Activated CD4-positive, alpha-beta memory T cell treated with anti-CD3 and anti-CD28 coated beads, Interleukin-2, amount 10 ng/mL, durations not matched to agents 7 days and 5 days (primary cell): Measurements from ENCODE around the gene ST3GAL3. TPM values are rescaled to one million over a fixed set of nuclear protein-coding genes. Genes with fewer than 3 reads are reported as not detected.

Source experiments
- CTCF ChIA-PET: fragments of 350-600 bp; sonication (Branson Sonifier 250); formaldehyde crosslinking; loops from one replicate; lab custom pipeline; 2021; ENCODE audit warnings: antibody characterized with exemption, inconsistent platforms; lab: Charles Lee
- POLR2A ChIA-PET: fragments of 350-600 bp; sonication (Branson Sonifier 250); formaldehyde crosslinking; loops from one replicate; lab custom pipeline; 2021; ENCODE audit warnings: antibody characterized with exemption; lab: Charles Lee
- DNase-seq: peaks from one replicate; pipeline ENCODE4 v3.0.0-alpha.2; 2020
- H3K27ac Mint-ChIP-seq: one replicate; pipeline ENCODE4 v1.8.0; 2021; ENCODE audit warnings: mild to moderate bottlenecking, mixed read lengths
- H3K27me3 Mint-ChIP-seq: one replicate; pipeline ENCODE4 v1.8.0; 2021; ENCODE audit warnings: mixed read lengths
- H3K36me3 Mint-ChIP-seq: one replicate; pipeline ENCODE4 v1.8.0; 2021; ENCODE audit warnings: low read depth, mixed read lengths
- H3K4me1 Mint-ChIP-seq: one replicate; pipeline ENCODE4 v1.8.0; 2021; ENCODE audit warnings: mixed read lengths
- H3K4me3 Mint-ChIP-seq: one replicate; pipeline ENCODE4 v1.8.0; 2021; ENCODE audit warnings: mild to moderate bottlenecking, mixed read lengths
- H3K9me3 Mint-ChIP-seq: one replicate; pipeline ENCODE4 v1.8.0; 2021; ENCODE audit warnings: mixed read lengths
- total RNA-seq, 2 experiments: library from RNA; stranded (reverse); gene quantifications; one replicate each; pipeline ENCODE4 v1.2.3, GENCODE V29; 2021

Gene ST3GAL3
- total RNA-seq, 2 experiments from 2014 or later = 14.2 to 16.9 TPM

GRCh38 chr1:43683560-43683959, 23.8 kb upstream of the ST3GAL3 start:
- Mint-ChIP-seq H3K27ac (no peak overlapping the region), H3K27me3 (no peaks in the 10 kb centered on the region), H3K9me3 (no peaks in the 10 kb centered on the region), H3K36me3 (peaks cover 64% of the 10 kb centered on the region), H3K4me1 (peaks cover 2% of the 10 kb centered on the region), H3K4me3 (no peak overlapping the region)
- DNase-seq = no peak
- CTCF ChIA-PET = no interaction called here
- POLR2A ChIA-PET = interaction anchor here (1.6 kb wide), 1 partner anchor 34 kb away, joined by 4 read pairs; the partner anchor contains the start of gene KDM4A

GRCh38 chr1:43686801-43687200, 20.5 kb upstream of the ST3GAL3 start:
- peaks cover 76% of the 10 kb centered on the region for H3K36me3 Mint-ChIP-seq
- no peaks in the 10 kb centered on the region for H3K27me3 Mint-ChIP-seq
- POLR2A ChIA-PET = no interaction called here
- no peaks in the 10 kb centered on the region for H3K9me3 Mint-ChIP-seq
- no peak overlapping the region for H3K4me3 Mint-ChIP-seq
- CTCF ChIA-PET = no interaction called here
- DNase-seq = no peak
- H3K4me1 Mint-ChIP-seq = peaks cover 3% of the 10 kb centered on the region
- no peak overlapping the region for H3K27ac Mint-ChIP-seq

- no peaks in the 10 kb centered on the region for H3K9me3 Mint-ChIP-seq
- no peak overlapping the region for H3K27ac Mint-ChIP-seq
- H3K27me3 Mint-ChIP-seq = no peaks in the 10 kb centered on the region
- no peak for DNase-seq
- H3K4me3 Mint-ChIP-seq = no peak overlapping the region
- ChIA-PET CTCF (interaction anchor here (0.9 kb wide), 1 partner anchor 167 kb away, joined by 3 read pairs; no protein-coding TSS in a partner anchor), POLR2A (interaction anchor here (1.3 to 2.1 kb wide), 4 partner anchors 8 to 158 kb away, joined by 3 to 11 read pairs (median 4); partner anchors contain the start of gene ST3GAL3)
- H3K4me1 Mint-ChIP-seq = peaks cover 3% of the 10 kb centered on the region
- H3K36me3 Mint-ChIP-seq = peaks cover 81% of the 10 kb centered on the region
Observed at GRCh38 chr1:43687301-43688108, 19.8 kb upstream of the ST3GAL3 start.

- CTCF ChIA-PET = interaction anchor here (0.9 kb wide), 1 partner anchor 168 kb away, joined by 3 read pairs; no protein-coding TSS in a partner anchor
Observed at GRCh38 chr1:43688109-43688387, 19.3 kb upstream of the ST3GAL3 start.

GRCh38 chr1:43688594-43689000, 18.7 kb upstream of the ST3GAL3 start:
- peaks cover 89% of the 10 kb centered on the region for H3K36me3 Mint-ChIP-seq
- H3K27me3 Mint-ChIP-seq = no peaks in the 10 kb centered on the region
- H3K9me3 Mint-ChIP-seq = no peaks in the 10 kb centered on the region
- CTCF ChIA-PET = interaction anchor here (0.9 to 1.3 kb wide), 2 partner anchors 168 to 246 kb away, joined by 3 read pairs; no protein-coding TSS in a partner anchor
- peak overlapping the region; percentile 38 for H3K27ac Mint-ChIP-seq
- POLR2A ChIA-PET = interaction anchor here (1.3 to 2.1 kb wide), 4 partner anchors 9 to 159 kb away, joined by 3 to 11 read pairs (median 4); partner anchors contain the start of gene ST3GAL3
- no peak overlapping the region for H3K4me3 Mint-ChIP-seq
- peaks cover 3% of the 10 kb centered on the region for H3K4me1 Mint-ChIP-seq
- DNase-seq = no peak

More at GRCh38 chr1:43688109-43688387, 19.3 kb upstream of the ST3GAL3 start:
- H3K9me3 Mint-ChIP-seq = no peaks in the 10 kb centered on the region
- H3K4me1 Mint-ChIP-seq = peaks cover 3% of the 10 kb centered on the region
- peak overlapping the region; percentile 38 for H3K27ac Mint-ChIP-seq
- POLR2A ChIA-PET = interaction anchor here (1.3 to 2.1 kb wide), 4 partner anchors 9 to 158 kb away, joined by 3 to 11 read pairs (median 4); partner anchors contain the start of gene ST3GAL3
- no peaks in the 10 kb centered on the region for H3K27me3 Mint-ChIP-seq
- H3K36me3 Mint-ChIP-seq = peaks cover 86% of the 10 kb centered on the region
- DNase-seq = no peak
- H3K4me3 Mint-ChIP-seq = no peak overlapping the region

GRCh38 chr1:43689289-43689688, 18.0 kb upstream of the ST3GAL3 start:
- CTCF ChIA-PET = interaction anchor here (1.3 kb wide), 1 partner anchor 246 kb away, joined by 3 read pairs; no protein-coding TSS in a partner anchor
- Mint-ChIP-seq H3K4me3 (no peak overlapping the region), H3K27ac (no peak overlapping the region), H3K27me3 (no peaks in the 10 kb centered on the region), H3K4me1 (peaks cover 3% of the 10 kb centered on the region), H3K36me3 (peaks cover 86% of the 10 kb centered on the region), H3K9me3 (no peaks in the 10 kb centered on the region)
- POLR2A ChIA-PET = interaction anchor here (1.9 to 2.1 kb wide), 2 partner anchors 10 to 18 kb away, joined by 4 to 11 read pairs; partner anchors contain the start of gene ST3GAL3
- DNase-seq = no peak

- Mint-ChIP-seq H3K36me3 (peaks cover 63% of the 10 kb centered on the region), H3K27me3 (no peaks in the 10 kb centered on the region), H3K4me1 (peaks cover 3% of the 10 kb centered on the region), H3K9me3 (no peaks in the 10 kb centered on the region), H3K4me3 (no peak overlapping the region), H3K27ac (no peak overlapping the region)
- no peak for DNase-seq
- ChIA-PET POLR2A (interaction anchor here (1.4 to 1.9 kb wide), 2 partner anchors 13 to 15 kb away, joined by 5 to 7 read pairs; partner anchors contain the start of gene ST3GAL3), CTCF (no interaction called here)
Observed at GRCh38 chr1:43691871-43692815, 15.2 kb upstream of the ST3GAL3 start.

- Mint-ChIP-seq H3K4me3 (no peak overlapping the region), H3K9me3 (no peaks in the 10 kb centered on the region), H3K27ac (no peak overlapping the region), H3K4me1 (peaks cover 3% of the 10 kb centered on the region), H3K36me3 (peaks cover 56% of the 10 kb centered on the region), H3K27me3 (no peaks in the 10 kb centered on the region)
- ChIA-PET CTCF (no interaction called here), POLR2A (interaction anchor here (1.4 to 1.9 kb wide), 2 partner anchors 12 to 14 kb away, joined by 5 to 7 read pairs; partner anchors contain the start of gene ST3GAL3)
- no peak for DNase-seq
Observed at GRCh38 chr1:43693371-43693770, 14.0 kb upstream of the ST3GAL3 start.

- H3K36me3 Mint-ChIP-seq = peaks cover 33% of the 10 kb centered on the region
- no peaks in the 10 kb centered on the region for H3K9me3 Mint-ChIP-seq
- H3K27me3 Mint-ChIP-seq = no peaks in the 10 kb centered on the region
- ChIA-PET POLR2A (interaction anchor here (1.0 to 1.1 kb wide), 2 partner anchors 8 to 9 kb away, joined by 3 to 5 read pairs; partner anchors contain the start of gene ST3GAL3), CTCF (interaction anchor here (1.6 kb wide), 1 partner anchor 236 kb away, joined by 6 read pairs; no protein-coding TSS in a partner anchor)
- no peak overlapping the region for H3K27ac Mint-ChIP-seq
- H3K4me3 Mint-ChIP-seq = no peak overlapping the region
- peaks cover 2% of the 10 kb centered on the region for H3K4me1 Mint-ChIP-seq
- DNase-seq = no peak
Observed at GRCh38 chr1:43699281-43699680, 8.1 kb upstream of the ST3GAL3 start.

- no peaks in the 10 kb centered on the region for H3K9me3 Mint-ChIP-seq
- H3K36me3 Mint-ChIP-seq = peaks cover 39% of the 10 kb centered on the region
- POLR2A ChIA-PET = interaction anchor here (0.6 to 0.9 kb wide), 3 partner anchors 54 to 630 kb away, joined by 3 read pairs; partner anchors contain the start of gene KDM4A
- no peaks in the 10 kb centered on the region for H3K27me3 Mint-ChIP-seq
- H3K27ac Mint-ChIP-seq = no peak overlapping the region
- CTCF ChIA-PET = no interaction called here
- DNase-seq = no peak
- no peak overlapping the region for H3K4me3 Mint-ChIP-seq
- peaks cover 26% of the 10 kb centered on the region for H3K4me1 Mint-ChIP-seq
Observed at GRCh38 chr1:43703836-43704235, 3.5 kb upstream of the ST3GAL3 start.

GRCh38 chr1:43704838-43705237, 2.5 kb upstream of the ST3GAL3 start:
- H3K4me1 Mint-ChIP-seq = peaks cover 31% of the 10 kb centered on the region
- ChIA-PET CTCF (no interaction called here), POLR2A (interaction anchor here (0.9 to 4.4 kb wide), 3 partner anchors 12 to 55 kb away, joined by 3 to 64 read pairs (median 7); partner anchors contain the start of gene KDM4A)
- DNase-seq = no peak
- no peaks in the 10 kb centered on the region for H3K27me3 Mint-ChIP-seq
- H3K4me3 Mint-ChIP-seq = no peak overlapping the region
- H3K27ac Mint-ChIP-seq = no peak overlapping the region
- H3K9me3 Mint-ChIP-seq = no peaks in the 10 kb centered on the region
- H3K36me3 Mint-ChIP-seq = peaks cover 39% of the 10 kb centered on the region

- Mint-ChIP-seq H3K9me3 (no peaks in the 10 kb centered on the region), H3K36me3 (peaks cover 40% of the 10 kb centered on the region), H3K27me3 (no peaks in the 10 kb centered on the region), H3K4me3 (peak overlapping the region; percentile 91), H3K27ac (no peak overlapping the region), H3K4me1 (peaks cover 34% of the 10 kb centered on the region)
- POLR2A ChIA-PET = interaction anchor here (2.2 to 4.4 kb wide), 2 partner anchors 12 to 55 kb away, joined by 7 to 64 read pairs; partner anchors contain the start of gene KDM4A
- CTCF ChIA-PET = interaction anchor here (1.1 kb wide), 1 partner anchor 55 kb away, joined by 3 read pairs; the partner anchor contains the start of gene KDM4A
- DNase-seq = no peak
Observed at GRCh38 chr1:43705334-43705733, 2.0 kb upstream of the ST3GAL3 start.
